Chondrocyte (in vitro differentiated cells): ENCODE measurements around the gene CNRIP1. TPM values are rescaled to one million over a fixed set of nuclear protein-coding genes. Genes with fewer than 3 reads are reported as not detected.
"Not testable (repeated sequence)": the region's sequence is repeated elsewhere in the genome, so short reads cannot be mapped to it uniquely, and the experiment has no call there.

Experiments used
- DNase-seq: peaks from one replicate; pipeline ENCODE4 v3.0.0; 2021; ENCODE audit warnings: mixed read lengths, low spot score
- H3K27ac Mint-ChIP-seq: one replicate; pipeline ENCODE4 v1.8.0; 2021; ENCODE audit warnings: mild to moderate bottlenecking, moderate library complexity, mixed read lengths; ENCODE audit not compliant: unreplicated experiment
- H3K27me3 Mint-ChIP-seq: 2 replicates; pipeline ENCODE4 v1.8.0; 2021; ENCODE audit warnings: low read depth, mixed read lengths
- H3K36me3 Mint-ChIP-seq: 2 replicates; pipeline ENCODE4 v1.8.0; 2021; ENCODE audit warnings: low read depth, mixed read lengths
- H3K4me1 Mint-ChIP-seq: 2 replicates; pipeline ENCODE4 v1.8.0; 2021; ENCODE audit warnings: low read depth, mild to moderate bottlenecking, mixed read lengths
- H3K4me3 Mint-ChIP-seq: one replicate; pipeline ENCODE4 v1.8.0; 2021; ENCODE audit warnings: mild to moderate bottlenecking, moderate library complexity, mixed read lengths; ENCODE audit not compliant: unreplicated experiment
- H3K9me3 Mint-ChIP-seq: 2 replicates; pipeline ENCODE4 v1.8.0; 2021; ENCODE audit warnings: low read depth, mixed read lengths
- total RNA-seq: library from RNA; stranded (reverse); gene quantifications from 3 replicates; pipeline ENCODE4 v1.2.1, GENCODE V29; 2021
- TF ChIP-seq, protein P1 (sequence below): fragments of 200-600 bp; sonication (generic); IDR thresholded peaks from 2 replicates; pipeline ENCODE4 v1.5.0; 2021; ENCODE audit warnings: antibody characterized with exemption, mild to moderate bottlenecking, moderate library complexity

The CNRIP1 gene
- total RNA-seq, 1 donor from 2014 or later, result 24.7 TPM

DNA sequence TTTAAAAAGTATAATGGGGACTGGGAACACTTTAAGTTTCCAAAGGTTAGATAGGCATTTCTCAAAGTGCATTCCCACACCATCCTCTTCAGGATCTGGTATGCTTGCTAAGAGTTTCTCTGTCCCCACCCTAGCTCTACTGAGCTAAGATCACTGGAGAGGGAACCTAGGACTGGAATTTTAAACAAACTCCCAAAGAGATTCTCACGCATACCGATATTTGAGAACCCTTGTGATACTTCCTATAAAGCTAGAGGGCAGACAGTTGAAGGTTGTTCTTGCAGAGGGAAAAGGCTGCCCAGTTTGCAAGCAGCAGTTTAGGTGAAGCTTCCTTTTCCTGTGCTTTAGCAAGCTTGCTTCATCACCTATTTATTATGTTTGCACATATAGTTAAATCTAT is 3.6 kb downstream of the CNRIP1 start:
- Mint-ChIP-seq H3K36me3 (peaks cover 3% of the 10 kb centered on the region), H3K27me3 (no peaks in the 10 kb centered on the region), H3K9me3 (no peaks in the 10 kb centered on the region), H3K4me1 (peaks cover 21% of the 10 kb centered on the region), H3K4me3 (no peak overlapping the region), H3K27ac (peak overlapping the region; percentile 29)
- TF ChIP-seq, protein P1, sequence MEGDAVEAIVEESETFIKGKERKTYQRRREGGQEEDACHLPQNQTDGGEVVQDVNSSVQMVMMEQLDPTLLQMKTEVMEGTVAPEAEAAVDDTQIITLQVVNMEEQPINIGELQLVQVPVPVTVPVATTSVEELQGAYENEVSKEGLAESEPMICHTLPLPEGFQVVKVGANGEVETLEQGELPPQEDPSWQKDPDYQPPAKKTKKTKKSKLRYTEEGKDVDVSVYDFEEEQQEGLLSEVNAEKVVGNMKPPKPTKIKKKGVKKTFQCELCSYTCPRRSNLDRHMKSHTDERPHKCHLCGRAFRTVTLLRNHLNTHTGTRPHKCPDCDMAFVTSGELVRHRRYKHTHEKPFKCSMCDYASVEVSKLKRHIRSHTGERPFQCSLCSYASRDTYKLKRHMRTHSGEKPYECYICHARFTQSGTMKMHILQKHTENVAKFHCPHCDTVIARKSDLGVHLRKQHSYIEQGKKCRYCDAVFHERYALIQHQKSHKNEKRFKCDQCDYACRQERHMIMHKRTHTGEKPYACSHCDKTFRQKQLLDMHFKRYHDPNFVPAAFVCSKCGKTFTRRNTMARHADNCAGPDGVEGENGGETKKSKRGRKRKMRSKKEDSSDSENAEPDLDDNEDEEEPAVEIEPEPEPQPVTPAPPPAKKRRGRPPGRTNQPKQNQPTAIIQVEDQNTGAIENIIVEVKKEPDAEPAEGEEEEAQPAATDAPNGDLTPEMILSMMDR, result peak; percentile 32
- no peak for DNase-seq

GRCh38 chr2:68311033-68311432 is 8.7 kb downstream of the CNRIP1 start:
- peaks cover 4% of the 10 kb centered on the region for H3K4me1 Mint-ChIP-seq
- peaks cover 3% of the 10 kb centered on the region for H3K36me3 Mint-ChIP-seq
- no peak for DNase-seq
- H3K4me3 Mint-ChIP-seq, result no peak overlapping the region
- no peak overlapping the region for H3K27ac Mint-ChIP-seq
- TF ChIP-seq, protein P1, result no peak
- H3K27me3 Mint-ChIP-seq, result no peaks in the 10 kb centered on the region
- no peaks in the 10 kb centered on the region for H3K9me3 Mint-ChIP-seq

DNA sequence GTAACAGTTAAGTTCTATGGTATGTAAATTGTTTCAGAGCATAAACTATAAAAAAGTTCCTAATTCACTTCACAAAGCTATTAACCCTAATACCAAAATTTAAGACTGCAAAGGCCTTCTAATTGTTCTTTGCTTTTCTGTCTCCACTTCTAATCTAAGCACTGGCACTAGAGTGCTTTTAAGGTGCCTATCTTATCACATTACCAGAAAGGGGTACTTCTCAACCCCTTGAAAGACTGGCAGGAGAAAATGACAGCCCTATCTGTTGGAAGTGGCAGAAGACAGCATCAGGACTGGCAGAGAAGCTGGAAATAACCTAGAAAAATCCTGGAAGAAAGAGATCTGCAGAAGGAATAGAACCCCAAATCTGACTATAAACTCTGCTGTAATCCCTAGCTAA is 10.3 kb downstream of the CNRIP1 start:
- Mint-ChIP-seq H3K27me3 (no peaks in the 10 kb centered on the region), H3K4me3 (no peak overlapping the region), H3K9me3 (no peaks in the 10 kb centered on the region), H3K4me1 (no peaks in the 10 kb centered on the region), H3K27ac (peak overlapping the region; percentile 17), H3K36me3 (peaks cover 3% of the 10 kb centered on the region)
- no peak for DNase-seq
- TF ChIP-seq, protein P1, result no peak

DNA sequence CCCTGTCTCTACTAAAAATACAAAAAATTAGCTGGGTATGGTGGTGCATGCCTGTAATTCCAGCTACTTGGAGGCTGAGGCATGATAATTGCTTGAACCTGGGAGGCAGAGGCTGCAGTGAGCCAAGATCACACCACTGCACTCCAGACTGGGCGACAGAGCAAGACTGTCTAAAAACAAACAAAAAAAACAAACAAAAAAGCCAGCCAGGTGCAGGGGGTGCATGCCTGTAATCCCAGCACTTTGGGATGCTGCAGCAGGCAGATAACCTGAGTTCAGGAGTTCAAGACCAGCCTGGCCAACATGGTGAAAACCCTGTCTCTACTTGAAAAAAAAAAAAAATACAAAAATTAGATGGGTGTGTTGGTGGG is 15.9 kb downstream of the CNRIP1 start:
- H3K4me1 Mint-ChIP-seq, H3K27ac Mint-ChIP-seq, H3K4me3 Mint-ChIP-seq, H3K36me3 Mint-ChIP-seq, H3K27me3 Mint-ChIP-seq, DNase-seq, H3K9me3 Mint-ChIP-seq: not testable (repeated sequence)

GRCh38 chr2:68303033-68303901 is 16.5 kb downstream of the CNRIP1 start:
- Mint-ChIP-seq H3K9me3 (no peaks in the 10 kb centered on the region), H3K36me3 (peaks cover 3% of the 10 kb centered on the region), H3K4me3 (no peak overlapping the region), H3K4me1 (no peaks in the 10 kb centered on the region), H3K27me3 (no peaks in the 10 kb centered on the region), H3K27ac (no peak overlapping the region)
- TF ChIP-seq, protein P1, result no peak
- no peak for DNase-seq
